Retinal pigment epithelial cell (primary cell): ENCODE measurements around the gene CAT.
"Not testable (repeated sequence)": the region's sequence is repeated elsewhere in the genome, so short reads cannot be mapped to it uniquely, and the experiment has no call there.

Experiments used
- DNase-seq: peaks from one replicate; pipeline ENCODE4 v3.0.0-alpha.2; 2010; ENCODE audit warnings: low read depth
- H3K4me3 ChIP-seq: 2 replicates; pipeline ENCODE4 v1.5.1; 2011; ENCODE audit warnings: mild to moderate bottlenecking, low read length, control low read depth, moderate library complexity
- CTCF ChIP-seq: conservative IDR thresholded peaks from 2 replicates; pipeline ENCODE4 v1.5.1; 2011; ENCODE audit warnings: low read depth, low read length, control low read depth, inconsistent platforms

Gene CAT

DNA sequence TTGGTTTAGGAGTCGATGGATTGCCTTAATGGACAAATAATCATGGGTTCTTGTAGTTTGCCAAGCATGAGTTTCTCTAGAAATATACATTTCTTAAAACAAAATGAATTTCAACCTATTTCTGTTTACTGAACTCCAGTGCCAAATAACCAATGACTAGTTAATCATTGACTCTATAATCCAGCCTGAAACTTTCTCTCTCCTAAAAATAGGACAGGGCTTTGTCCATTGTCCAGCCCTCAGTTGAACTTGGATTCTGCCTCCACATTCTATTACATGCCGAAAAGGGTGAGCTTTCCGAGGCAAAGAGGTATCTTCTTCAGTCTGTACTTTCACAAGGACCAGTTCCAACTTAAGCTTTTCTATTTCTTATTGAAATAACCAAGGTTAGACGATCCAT is 23.2 kb upstream of the CAT start:
- H3K4me3 ChIP-seq = no peak overlapping the region
- DNase-seq = no peak
- TF ChIP-seq CTCF = no peak

DNA sequence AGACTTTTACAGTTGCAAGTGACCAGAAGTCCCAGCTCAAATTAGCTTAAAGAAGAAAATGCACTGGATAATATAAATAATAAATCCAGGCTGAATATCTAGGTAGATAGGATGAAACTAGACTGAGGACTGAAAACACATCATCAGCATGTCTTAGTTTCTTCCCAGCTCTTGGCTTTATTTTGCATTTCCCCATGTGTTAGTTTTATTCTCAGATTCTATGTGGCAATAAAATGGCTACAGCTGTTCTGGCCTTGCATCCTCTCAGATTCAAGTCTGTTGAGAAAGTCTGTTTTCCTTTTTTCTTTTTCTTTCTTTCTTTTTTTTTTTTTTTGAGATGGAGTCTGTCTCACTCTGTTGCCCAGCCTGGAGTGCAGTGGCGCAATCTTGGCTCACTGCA is 22.6 kb upstream of the CAT start:
- DNase-seq = no peak
- no peak for TF ChIP-seq CTCF
- H3K4me3 ChIP-seq = no peak overlapping the region

GRCh38 chr11:34416766-34417165 is 22.0 kb upstream of the CAT start:
- no peak overlapping the region for H3K4me3 ChIP-seq
- DNase-seq = no peak
- TF ChIP-seq CTCF = no peak

GRCh38 chr11:34417202-34417601 is 21.5 kb upstream of the CAT start:
- H3K4me3 ChIP-seq = no peak overlapping the region
- TF ChIP-seq CTCF = peak; percentile 14
- DNase-seq = no peak

DNA sequence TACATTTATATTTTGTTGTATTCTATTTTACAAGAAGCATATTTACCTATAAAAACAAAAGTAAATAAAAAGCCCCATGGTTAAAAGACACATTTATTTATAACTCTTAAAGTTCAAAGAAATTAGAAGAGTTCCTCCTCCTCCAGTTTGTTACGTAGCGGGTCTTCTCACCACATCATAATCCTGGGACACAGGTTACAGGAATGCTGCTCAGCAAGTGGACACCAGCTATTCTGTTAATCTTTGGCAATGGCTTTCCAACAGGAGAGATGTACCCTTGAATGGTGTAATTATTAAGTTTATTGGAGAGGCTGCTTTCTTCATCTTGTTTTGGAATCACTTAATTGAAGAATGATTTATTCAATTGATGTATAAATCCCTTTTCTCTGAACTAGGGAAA is 19.6 kb upstream of the CAT start:
- no peak overlapping the region for H3K4me3 ChIP-seq
- no peak for DNase-seq
- TF ChIP-seq CTCF = no peak

- TF ChIP-seq CTCF = no peak
- no peak for DNase-seq
- no peak overlapping the region for H3K4me3 ChIP-seq
Measured at GRCh38 chr11:34423300-34423699, 15.4 kb upstream of the CAT start.

DNA sequence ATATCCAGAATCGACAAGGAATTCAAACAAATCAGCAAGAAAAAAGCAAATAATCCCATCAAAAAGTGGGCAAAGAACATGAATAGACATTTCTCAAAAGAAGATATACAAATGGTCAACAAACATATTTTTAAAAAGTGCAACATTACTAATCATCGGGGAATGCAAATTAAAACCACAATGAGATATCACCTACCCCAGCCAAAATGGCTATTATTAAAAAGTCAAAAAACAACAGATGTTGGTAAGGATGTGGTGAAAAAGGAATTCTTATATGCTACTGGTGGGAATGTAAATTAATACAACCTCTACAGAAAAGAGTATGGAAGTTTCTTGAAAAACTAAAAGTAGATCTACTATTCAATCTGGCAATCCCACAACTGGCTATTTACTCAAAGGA is 13.9 kb upstream of the CAT start:
- DNase-seq, H3K4me3 ChIP-seq: not testable (repeated sequence)

GRCh38 chr11:34425360-34425759 is 13.4 kb upstream of the CAT start:
- H3K4me3 ChIP-seq = no peak overlapping the region
- no peak for TF ChIP-seq CTCF
- DNase-seq = no peak
